Upper lobe of left lung (tissue), 4 donors: Measurements from ENCODE around the gene MPC1.

Experiments
- POLR2A ChIP-seq, 4 donors: fragments of 450-650 bp; IDR thresholded peaks; one replicate each; pipeline ENCODE4 v1.5.1; 2016 to 2017; ENCODE audit warnings: antibody characterized with exemption in 4 of 4, mild to moderate bottlenecking in 2 of 4
- POLR2AphosphoS5 ChIP-seq, 2 donors: sonication (generic); formaldehyde crosslinking; IDR thresholded peaks; one replicate each; pipeline ENCODE4 v1.5.1; 2017; ENCODE audit warnings: antibody characterized with exemption in 2 of 2
- TF ChIP-seq, protein P1 (sequence below), 6 experiments: fragments of 450-650 bp in 4 of 6; fragments of 200-600 bp in 2 of 6; sonication (generic) in 2 of 6; IDR thresholded peaks; one replicate each; pipeline ENCODE4 v1.5.1; 2016 to 2019; ENCODE audit warnings: antibody characterized with exemption in 6 of 6

DNA sequence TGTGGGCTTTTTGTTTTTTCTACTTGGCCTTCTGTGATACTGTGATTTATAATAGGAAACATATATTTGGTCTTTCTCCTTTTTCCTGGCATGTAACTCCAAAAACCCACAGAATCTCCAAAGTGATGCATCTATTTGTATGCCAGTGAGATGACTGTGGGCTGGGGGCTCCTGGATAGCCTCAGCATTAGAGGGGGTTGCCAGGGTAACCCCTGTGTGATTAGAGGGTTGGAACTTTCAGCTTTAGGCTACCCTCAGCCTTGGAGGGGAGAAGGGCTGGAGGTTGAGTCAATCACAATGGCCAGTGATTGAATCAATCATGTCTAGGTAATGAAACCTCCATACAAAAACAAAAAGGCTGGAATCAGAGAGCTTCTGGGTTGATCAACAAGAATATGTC, 29.8 kb downstream of the MPC1 start:
- TF ChIP-seq, protein P1, sequence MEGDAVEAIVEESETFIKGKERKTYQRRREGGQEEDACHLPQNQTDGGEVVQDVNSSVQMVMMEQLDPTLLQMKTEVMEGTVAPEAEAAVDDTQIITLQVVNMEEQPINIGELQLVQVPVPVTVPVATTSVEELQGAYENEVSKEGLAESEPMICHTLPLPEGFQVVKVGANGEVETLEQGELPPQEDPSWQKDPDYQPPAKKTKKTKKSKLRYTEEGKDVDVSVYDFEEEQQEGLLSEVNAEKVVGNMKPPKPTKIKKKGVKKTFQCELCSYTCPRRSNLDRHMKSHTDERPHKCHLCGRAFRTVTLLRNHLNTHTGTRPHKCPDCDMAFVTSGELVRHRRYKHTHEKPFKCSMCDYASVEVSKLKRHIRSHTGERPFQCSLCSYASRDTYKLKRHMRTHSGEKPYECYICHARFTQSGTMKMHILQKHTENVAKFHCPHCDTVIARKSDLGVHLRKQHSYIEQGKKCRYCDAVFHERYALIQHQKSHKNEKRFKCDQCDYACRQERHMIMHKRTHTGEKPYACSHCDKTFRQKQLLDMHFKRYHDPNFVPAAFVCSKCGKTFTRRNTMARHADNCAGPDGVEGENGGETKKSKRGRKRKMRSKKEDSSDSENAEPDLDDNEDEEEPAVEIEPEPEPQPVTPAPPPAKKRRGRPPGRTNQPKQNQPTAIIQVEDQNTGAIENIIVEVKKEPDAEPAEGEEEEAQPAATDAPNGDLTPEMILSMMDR (IDR thresholded peaks at IDR 0.05): no peak
- TF ChIP-seq POLR2A (IDR thresholded peaks at IDR 0.05): no peak
- TF ChIP-seq POLR2AphosphoS5 (IDR thresholded peaks at IDR 0.05): no peak
